Measurements from ENCODE around the gene GLIS1.

GRCh38 chr1:53672785-53673184 lies 66.2 kb downstream of the GLIS1 start:
- TF ChIP-seq CTCF (IDR thresholded peaks at IDR 0.05; ENCODE audit: low read depth, low read length) (no peak), POLR2A (IDR thresholded peaks at IDR 0.05; ENCODE audit: extremely low read depth, insufficient read length) (no peak), MAX (IDR thresholded peaks at IDR 0.05; ENCODE audit: low read depth, low read length) (no peak), MYC (IDR thresholded peaks at IDR 0.05; ENCODE audit: low read depth, low read length) (no peak)

Data from NB4 (cell line).